Pericardium fibroblast (primary cell): ENCODE measurements around the gene TMEM154. TPM values are rescaled to one million over a fixed set of nuclear protein-coding genes. Genes with fewer than 3 reads are reported as not detected.

Source experiments
- total RNA-seq: library from RNA; depleted of rRNA; stranded (reverse); fragments of >200 nt; gene quantifications from 2 replicates; pipeline ENCODE4 v1.2.3, GENCODE V29; 2015

The TMEM154 gene, protein sequence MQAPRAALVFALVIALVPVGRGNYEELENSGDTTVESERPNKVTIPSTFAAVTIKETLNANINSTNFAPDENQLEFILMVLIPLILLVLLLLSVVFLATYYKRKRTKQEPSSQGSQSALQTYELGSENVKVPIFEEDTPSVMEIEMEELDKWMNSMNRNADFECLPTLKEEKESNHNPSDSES
- 2.3 and 2.6 TPM in 2 replicates for total RNA-seq

DNA sequence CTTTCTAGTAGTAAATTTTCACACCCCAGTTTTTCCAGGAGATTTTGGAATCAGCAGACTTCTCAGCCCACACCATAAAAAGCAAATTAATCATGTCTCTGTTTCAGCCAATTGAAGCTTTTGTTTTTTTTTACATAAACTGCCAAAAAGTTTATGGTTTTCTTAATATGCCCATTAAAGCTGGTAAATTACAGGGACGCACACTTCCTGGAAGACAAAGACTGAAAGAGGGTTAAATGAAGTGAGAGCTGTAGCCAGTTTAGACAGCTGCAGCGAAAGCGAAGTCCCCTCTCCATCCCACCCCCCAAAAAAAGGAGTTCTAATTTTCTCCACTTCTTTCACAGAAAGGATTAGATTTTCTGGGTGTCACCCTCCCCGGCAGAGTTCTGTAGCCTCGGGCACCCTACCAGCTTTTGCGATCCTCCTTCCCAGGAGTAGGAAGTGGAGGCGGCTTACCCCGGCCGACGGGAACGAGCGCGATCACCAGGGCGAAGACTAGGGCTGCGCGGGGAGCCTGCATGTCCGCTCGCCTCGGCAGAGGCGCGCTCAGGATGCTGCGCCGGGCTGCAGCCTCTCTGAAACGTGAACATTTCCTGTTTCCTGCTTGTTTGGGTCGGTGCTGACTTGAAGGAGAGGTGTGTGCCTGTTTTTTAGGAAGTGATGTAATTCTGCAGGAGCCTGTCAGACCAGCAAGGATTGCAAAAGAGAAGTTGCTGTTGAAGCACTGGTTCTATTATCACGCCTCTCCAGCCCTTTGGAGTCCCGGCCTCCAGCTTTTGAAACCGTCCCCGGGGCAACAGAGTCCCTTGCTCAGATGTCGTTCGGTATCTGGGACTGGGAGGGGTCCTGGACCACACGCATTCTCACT is at the start of gene TMEM154:
TSS of gene TMEM154 (minus strand) at position 584 of the 868 bp plus-strand sequence. CDS start at position 520, 64 bp downstream.

Other genes starting within 250 kb of the TMEM154 start
- gene FBXW7, start 143.9 kb downstream of the TMEM154 start, total RNA-seq: 15.5 and 21.0 TPM in 2 replicates
- gene TIGD4, start 99.7 kb upstream of the TMEM154 start, total RNA-seq: 0.12 TPM in 1 of 2 replicates, not detected in the other
- gene ARFIP1, start 100.0 kb upstream of the TMEM154 start, total RNA-seq: 23.0 and 25.9 TPM in 2 replicates